PC-9 (cell line): ENCODE measurements around the gene SMURF1. TPM values are rescaled to one million over a fixed set of nuclear protein-coding genes. Genes with fewer than 3 reads are reported as not detected.

Experiments used
- BruUV-seq: library from RNA; stranded (reverse); fragments of 400-500 nt; replicated peaks from 2 replicates; lab custom pipeline; 2021; lab: Mats Ljungman, UMichigan
- CTCF ChIA-PET: fragments of 300-600 bp; sonication (Branson Sonifier 250); formaldehyde crosslinking; loops from one replicate; lab custom pipeline; 2022; ENCODE audit warnings: antibody characterized with exemption; lab: Charles Lee
- POLR2A ChIA-PET: fragments of 300-600 bp; sonication (Branson Sonifier 250); formaldehyde crosslinking; loops from one replicate; lab custom pipeline; 2022; ENCODE audit warnings: antibody characterized with exemption; ENCODE audit not compliant: unreplicated experiment; lab: Charles Lee
- DNase-seq, 2 experiments: peaks; one replicate each; pipeline versions ENCODE4 v3.0.0 to v3.0.0-alpha.2; 2015 to 2022; ENCODE audit warnings: mixed read lengths in 1 of 2
- H2AFZ ChIP-seq: fragments of 200-600 bp; sonication (generic); 2 replicates; pipeline ENCODE4 v1.8.1; 2017; ENCODE audit warnings: antibody characterized with exemption
- H3F3A ChIP-seq: fragments of 200-600 bp; sonication (generic); 2 replicates; pipeline ENCODE4 v1.8.1; 2017; ENCODE audit warnings: antibody characterized with exemption, mild to moderate bottlenecking, low read depth; ENCODE audit not compliant: insufficient read depth
- H3K27ac ChIP-seq: fragments of 200-600 bp; sonication (generic); 2 replicates; pipeline ENCODE4 v1.6.1; 2016; ENCODE audit warnings: mixed run types
- H3K27me3 ChIP-seq: fragments of 200-600 bp; sonication (generic); 2 replicates; pipeline ENCODE4 v1.6.1; 2016; ENCODE audit warnings: low read depth, mixed run types; ENCODE audit not compliant: insufficient read depth
- H3K36me3 ChIP-seq: fragments of 200-600 bp; sonication (generic); 2 replicates; pipeline ENCODE4 v1.6.1; 2016; ENCODE audit warnings: low read depth, mixed run types
- H3K4me1 ChIP-seq: fragments of 200-600 bp; sonication (generic); replicated peaks from 2 replicates; pipeline ENCODE4 v1.6.1; 2016; ENCODE audit warnings: mixed run types; ENCODE audit not compliant: insufficient read depth
- H3K4me2 ChIP-seq: fragments of 200-600 bp; sonication (generic); 2 replicates; pipeline ENCODE4 v1.6.1; 2017; ENCODE audit warnings: mixed run types
- H3K4me3 ChIP-seq: fragments of 200-600 bp; sonication (generic); 2 replicates; pipeline ENCODE4 v1.6.1; 2016; ENCODE audit warnings: mixed run types
- H3K79me2 ChIP-seq: fragments of 200-600 bp; sonication (generic); 2 replicates; pipeline ENCODE4 v1.6.1; 2017; ENCODE audit warnings: low read depth, mixed run types
- H3K9me2 ChIP-seq: fragments of 200-600 bp; sonication (generic); 2 replicates; pipeline ENCODE4 v1.8.1; 2017; ENCODE audit warnings: mild to moderate bottlenecking; ENCODE audit not compliant: insufficient read depth
- H3K9me3 ChIP-seq: fragments of 200-600 bp; sonication (generic); 2 replicates; pipeline ENCODE4 v1.8.1; 2016; ENCODE audit warnings: low read depth; ENCODE audit not compliant: insufficient read depth
- H4K20me1 ChIP-seq: fragments of 200-600 bp; sonication (generic); 2 replicates; pipeline ENCODE4 v1.8.1; 2017; ENCODE audit not compliant: insufficient read depth
- EZH2 ChIP-seq: fragments of 200-600 bp; sonication (generic); IDR thresholded peaks from 2 replicates; pipeline ENCODE4 v1.8.0; 2017; ENCODE audit warnings: antibody characterized with exemption, low read depth
- intact Hi-C: fragments of 100-400 bp; cut with micrococcal nuclease; formaldehyde crosslinking; loops from one replicate; pipeline ENCODE4 v1.10.0; 2022; ENCODE audit not compliant: unreplicated experiment
- total RNA-seq: library from RNA; stranded (reverse); gene quantifications from 2 replicates; pipeline ENCODE4 v1.2.3, GENCODE V29; 2021
- TF ChIP-seq, protein P1 (sequence below): fragments of 200-600 bp; sonication (generic); conservative IDR thresholded peaks from 2 replicates; pipeline ENCODE4 v1.6.1; 2017; ENCODE audit warnings: mixed run types, antibody characterized with exemption, mild to moderate bottlenecking, moderate library complexity

Gene SMURF1
- total RNA-seq, 1 experiment from 2014 or later: 53.2 TPM

DNA sequence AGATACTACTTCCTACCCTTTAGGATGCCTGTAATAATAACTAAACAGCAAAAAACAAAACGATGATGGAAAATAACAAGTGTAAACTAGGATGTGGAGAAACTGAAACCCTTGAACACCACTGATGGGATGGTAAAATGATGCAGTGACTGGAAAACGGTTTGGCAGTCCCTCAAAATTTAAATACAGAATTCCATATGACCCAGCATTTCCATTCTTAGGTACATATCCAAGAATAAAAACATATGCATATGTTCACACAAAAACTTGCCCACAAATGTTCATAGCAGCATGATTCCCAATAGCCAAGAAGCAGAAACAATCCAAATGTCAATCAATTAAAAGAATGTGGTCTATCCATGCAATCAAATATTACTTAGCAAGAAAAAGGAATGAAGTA is 25.8 kb downstream of the SMURF1 start:
- Histone ChIP-seq H4K20me1 (peaks cover 22% of the 10 kb centered on the region), H2AFZ (no peak overlapping the region), H3K9me3 (peaks cover 3% of the 10 kb centered on the region; the same call in 1 of the 2 replicates), H3K36me3 (peaks cover 38% of the 10 kb centered on the region), H3K4me2 (no peak overlapping the region), H3K4me1 (peaks cover 20% of the 10 kb centered on the region), H3K27me3 (no peaks in the 10 kb centered on the region), H3K79me2 (peaks cover 100% of the 10 kb centered on the region), H3K4me3 (no peak overlapping the region), H3K27ac (no peak overlapping the region), H3K9me2 (no peaks in the 10 kb centered on the region), H3F3A (peaks cover 51% of the 10 kb centered on the region)
- ChIA-PET POLR2A (no interaction called here), CTCF (no interaction called here)
- TF ChIP-seq, protein P1, sequence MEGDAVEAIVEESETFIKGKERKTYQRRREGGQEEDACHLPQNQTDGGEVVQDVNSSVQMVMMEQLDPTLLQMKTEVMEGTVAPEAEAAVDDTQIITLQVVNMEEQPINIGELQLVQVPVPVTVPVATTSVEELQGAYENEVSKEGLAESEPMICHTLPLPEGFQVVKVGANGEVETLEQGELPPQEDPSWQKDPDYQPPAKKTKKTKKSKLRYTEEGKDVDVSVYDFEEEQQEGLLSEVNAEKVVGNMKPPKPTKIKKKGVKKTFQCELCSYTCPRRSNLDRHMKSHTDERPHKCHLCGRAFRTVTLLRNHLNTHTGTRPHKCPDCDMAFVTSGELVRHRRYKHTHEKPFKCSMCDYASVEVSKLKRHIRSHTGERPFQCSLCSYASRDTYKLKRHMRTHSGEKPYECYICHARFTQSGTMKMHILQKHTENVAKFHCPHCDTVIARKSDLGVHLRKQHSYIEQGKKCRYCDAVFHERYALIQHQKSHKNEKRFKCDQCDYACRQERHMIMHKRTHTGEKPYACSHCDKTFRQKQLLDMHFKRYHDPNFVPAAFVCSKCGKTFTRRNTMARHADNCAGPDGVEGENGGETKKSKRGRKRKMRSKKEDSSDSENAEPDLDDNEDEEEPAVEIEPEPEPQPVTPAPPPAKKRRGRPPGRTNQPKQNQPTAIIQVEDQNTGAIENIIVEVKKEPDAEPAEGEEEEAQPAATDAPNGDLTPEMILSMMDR: no peak
- no peak for TF ChIP-seq EZH2
- intact Hi-C loops: no loop called here
- DNase-seq: no peak
- BruUV-seq: no TSS peak

DNA sequence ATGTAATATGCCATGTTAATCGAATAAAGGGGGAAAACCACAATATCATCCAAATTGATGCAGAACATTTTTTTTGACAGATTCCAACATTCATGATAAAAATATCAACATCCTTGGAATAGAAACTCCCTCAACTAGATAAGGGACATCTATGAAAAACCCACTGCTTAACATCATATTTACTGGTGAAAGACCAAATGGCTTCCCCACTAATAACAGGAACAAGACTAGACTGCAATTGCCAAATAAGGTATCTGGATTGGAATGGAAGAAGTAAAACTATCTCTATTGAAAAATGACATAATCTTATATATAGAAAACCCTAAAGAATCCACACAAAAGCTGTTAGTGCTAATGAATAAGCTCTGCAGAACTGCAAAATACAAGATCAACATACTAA is 27.8 kb downstream of the SMURF1 start:
- no peak overlapping the region for H3K4me3 ChIP-seq
- TF ChIP-seq, protein P1: no peak
- TF ChIP-seq EZH2: no peak
- H3K4me1 ChIP-seq: peaks cover 35% of the 10 kb centered on the region
- BruUV-seq: no TSS peak
- H3K9me2 ChIP-seq: no peaks in the 10 kb centered on the region
- no peak for DNase-seq
- peaks cover 31% of the 10 kb centered on the region for H3K36me3 ChIP-seq
- CTCF ChIA-PET: no interaction called here
- no peak overlapping the region for H3K27ac ChIP-seq
- POLR2A ChIA-PET: interaction anchor here (0.7 kb wide), 2 partner anchors 35 to 152 kb away, joined by 3 to 10 read pairs; no protein-coding TSS in a partner anchor
- intact Hi-C loops: no loop called here
- H3K79me2 ChIP-seq: peaks cover 100% of the 10 kb centered on the region
- H3K4me2 ChIP-seq: no peak overlapping the region
- H3F3A ChIP-seq: peaks cover 54% of the 10 kb centered on the region
- H3K27me3 ChIP-seq: no peaks in the 10 kb centered on the region
- H4K20me1 ChIP-seq: peaks cover 29% of the 10 kb centered on the region
- H3K9me3 ChIP-seq: 0 out of 2 replicates have a peak, but pooled peaks cover 3% of the 10 kb centered on the region
- no peak overlapping the region for H2AFZ ChIP-seq

DNA sequence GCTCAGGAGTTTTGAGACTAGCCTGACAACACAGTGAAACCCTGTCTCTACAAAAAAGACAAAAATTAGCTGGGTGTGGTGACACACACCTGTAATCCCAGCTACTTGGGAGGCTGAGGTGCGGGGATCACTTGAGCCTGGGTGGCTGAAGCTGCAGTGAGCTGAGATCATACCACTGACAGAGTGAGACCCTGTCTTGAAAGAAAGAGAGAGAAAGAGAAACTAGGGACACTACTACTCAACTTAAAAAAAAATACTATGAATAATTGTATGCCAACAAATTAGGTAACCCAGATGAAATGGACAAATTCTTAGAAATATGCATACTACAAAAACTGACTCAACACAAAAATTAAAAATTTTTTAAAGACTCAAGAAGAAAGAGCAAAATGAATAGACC is 28.5 kb downstream of the SMURF1 start:
- no peak for DNase-seq
- POLR2A ChIA-PET: no interaction called here
- H3K27ac ChIP-seq: 0 out of 2 replicates have a peak overlapping the region, but pooled peaks have one; percentile 12
- intact Hi-C loops: no loop called here
- H3K4me3 ChIP-seq: no peak overlapping the region
- H3K4me1 ChIP-seq: peaks cover 42% of the 10 kb centered on the region
- 0 out of 2 replicates have a peak, but pooled peaks cover 3% of the 10 kb centered on the region for H3K9me3 ChIP-seq
- TF ChIP-seq, protein P1: no peak
- no peak for TF ChIP-seq EZH2
- peaks cover 27% of the 10 kb centered on the region for H3K36me3 ChIP-seq
- H3K79me2 ChIP-seq: peaks cover 100% of the 10 kb centered on the region
- no peak overlapping the region for H2AFZ ChIP-seq
- H3K27me3 ChIP-seq: no peaks in the 10 kb centered on the region
- peaks cover 61% of the 10 kb centered on the region for H3F3A ChIP-seq
- no peaks in the 10 kb centered on the region for H3K9me2 ChIP-seq
- no peak overlapping the region for H3K4me2 ChIP-seq
- CTCF ChIA-PET: no interaction called here
- no TSS peak for BruUV-seq
- peaks cover 29% of the 10 kb centered on the region for H4K20me1 ChIP-seq
